NCI-H446 (cell line): ENCODE results near the gene ST13.
"Not testable (repeated sequence)": the region's sequence is repeated elsewhere in the genome, so short reads cannot be mapped to it uniquely, and the experiment has no call there.

Experiments used
- DNase-seq, 2 experiments: peaks; one replicate each; lab custom pipeline; 2025; lab: John Stamatoyannopoulos, UW

Gene ST13

GRCh38 chr22:40782521-40782920, 73.9 kb downstream of the ST13 start:
- no peak for DNase-seq

GRCh38 chr22:40781749-40782148, 74.7 kb downstream of the ST13 start:
- DNase-seq: not testable (repeated sequence)
